ENCODE measurements around the gene ARID4B.
"Not testable (repeated sequence)": the region's sequence is repeated elsewhere in the genome, so short reads cannot be mapped to it uniquely, and the experiment has no call there.

ARID4B gene, protein sequence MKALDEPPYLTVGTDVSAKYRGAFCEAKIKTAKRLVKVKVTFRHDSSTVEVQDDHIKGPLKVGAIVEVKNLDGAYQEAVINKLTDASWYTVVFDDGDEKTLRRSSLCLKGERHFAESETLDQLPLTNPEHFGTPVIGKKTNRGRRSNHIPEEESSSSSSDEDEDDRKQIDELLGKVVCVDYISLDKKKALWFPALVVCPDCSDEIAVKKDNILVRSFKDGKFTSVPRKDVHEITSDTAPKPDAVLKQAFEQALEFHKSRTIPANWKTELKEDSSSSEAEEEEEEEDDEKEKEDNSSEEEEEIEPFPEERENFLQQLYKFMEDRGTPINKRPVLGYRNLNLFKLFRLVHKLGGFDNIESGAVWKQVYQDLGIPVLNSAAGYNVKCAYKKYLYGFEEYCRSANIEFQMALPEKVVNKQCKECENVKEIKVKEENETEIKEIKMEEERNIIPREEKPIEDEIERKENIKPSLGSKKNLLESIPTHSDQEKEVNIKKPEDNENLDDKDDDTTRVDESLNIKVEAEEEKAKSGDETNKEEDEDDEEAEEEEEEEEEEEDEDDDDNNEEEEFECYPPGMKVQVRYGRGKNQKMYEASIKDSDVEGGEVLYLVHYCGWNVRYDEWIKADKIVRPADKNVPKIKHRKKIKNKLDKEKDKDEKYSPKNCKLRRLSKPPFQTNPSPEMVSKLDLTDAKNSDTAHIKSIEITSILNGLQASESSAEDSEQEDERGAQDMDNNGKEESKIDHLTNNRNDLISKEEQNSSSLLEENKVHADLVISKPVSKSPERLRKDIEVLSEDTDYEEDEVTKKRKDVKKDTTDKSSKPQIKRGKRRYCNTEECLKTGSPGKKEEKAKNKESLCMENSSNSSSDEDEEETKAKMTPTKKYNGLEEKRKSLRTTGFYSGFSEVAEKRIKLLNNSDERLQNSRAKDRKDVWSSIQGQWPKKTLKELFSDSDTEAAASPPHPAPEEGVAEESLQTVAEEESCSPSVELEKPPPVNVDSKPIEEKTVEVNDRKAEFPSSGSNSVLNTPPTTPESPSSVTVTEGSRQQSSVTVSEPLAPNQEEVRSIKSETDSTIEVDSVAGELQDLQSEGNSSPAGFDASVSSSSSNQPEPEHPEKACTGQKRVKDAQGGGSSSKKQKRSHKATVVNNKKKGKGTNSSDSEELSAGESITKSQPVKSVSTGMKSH (N-terminal part only)

DNA sequence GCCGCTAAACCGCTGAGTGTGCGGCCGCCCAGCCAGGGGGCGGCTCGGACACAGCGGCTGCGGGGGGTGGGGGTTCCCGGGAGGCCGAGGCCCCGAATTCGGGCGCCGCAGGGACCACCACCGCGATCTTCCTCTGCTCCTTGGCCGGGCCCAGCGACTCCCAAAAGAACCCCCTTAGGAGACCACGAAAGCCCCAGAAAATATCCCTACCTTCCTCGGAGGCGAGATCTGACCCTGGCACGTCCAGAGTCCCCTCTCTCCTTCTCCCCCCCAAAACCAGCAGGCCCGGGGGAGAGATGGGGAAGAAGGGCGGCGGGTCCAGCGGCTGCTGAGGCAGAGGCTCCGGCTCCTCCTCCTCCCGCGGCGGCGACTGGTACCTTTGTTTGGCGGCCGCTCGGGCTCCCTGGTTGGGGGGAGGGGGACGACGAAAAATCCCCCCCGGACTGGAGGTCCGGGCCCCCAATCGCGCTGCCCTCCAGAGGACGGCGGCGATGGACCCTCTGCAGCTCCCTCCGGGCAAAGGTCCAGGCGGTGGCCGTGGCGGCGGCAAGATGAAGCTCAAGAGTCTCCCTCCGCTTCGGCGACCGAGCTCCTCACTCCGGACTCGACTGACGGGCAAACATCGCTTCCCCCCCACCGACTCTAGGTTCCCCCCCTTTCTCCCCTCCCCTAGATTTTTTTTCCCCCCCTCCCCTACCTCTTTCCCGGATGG is at the start of gene ARID4B:
TSS of gene ARID4B (minus strand) at position 621 of the 712 bp plus-strand sequence. CDS start 1,260 bp downstream, outside the sequence.
- peak in 1 of 2 experiments; percentile 74 for DNase-seq

DNA sequence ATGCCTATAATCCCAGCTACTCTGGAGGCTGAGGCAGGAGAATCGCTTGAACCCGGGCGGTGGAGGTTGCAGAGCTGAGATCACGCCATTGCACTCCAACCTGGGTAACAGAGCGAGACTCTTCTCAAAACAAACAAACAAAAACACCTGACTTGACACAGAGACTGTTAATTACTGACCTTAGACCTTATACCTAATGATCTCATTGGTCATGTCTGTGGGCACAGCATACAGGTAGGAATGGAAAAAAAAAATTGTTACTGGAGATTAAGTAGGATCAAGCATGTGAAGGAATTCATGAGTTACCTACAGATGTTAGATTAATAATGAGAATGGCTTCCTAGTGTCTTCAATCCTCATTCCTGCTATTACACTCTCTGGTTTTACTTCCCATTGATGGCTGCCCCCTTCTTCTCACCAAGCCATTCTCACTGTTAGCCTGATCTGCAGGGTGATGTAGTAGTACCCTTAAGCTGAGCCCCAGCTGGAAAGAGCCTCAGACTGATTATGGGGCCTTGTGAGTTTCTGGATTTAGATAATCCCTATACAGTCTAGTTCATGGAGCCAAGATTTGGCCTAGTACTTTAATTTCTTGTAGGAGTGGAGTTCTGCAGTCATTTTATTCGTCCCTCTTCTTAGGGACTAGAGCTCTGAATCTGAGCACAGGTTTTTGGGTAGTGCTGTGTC is 48.1 kb upstream of the ARID4B start:
- DNase-seq: no peak

DNA sequence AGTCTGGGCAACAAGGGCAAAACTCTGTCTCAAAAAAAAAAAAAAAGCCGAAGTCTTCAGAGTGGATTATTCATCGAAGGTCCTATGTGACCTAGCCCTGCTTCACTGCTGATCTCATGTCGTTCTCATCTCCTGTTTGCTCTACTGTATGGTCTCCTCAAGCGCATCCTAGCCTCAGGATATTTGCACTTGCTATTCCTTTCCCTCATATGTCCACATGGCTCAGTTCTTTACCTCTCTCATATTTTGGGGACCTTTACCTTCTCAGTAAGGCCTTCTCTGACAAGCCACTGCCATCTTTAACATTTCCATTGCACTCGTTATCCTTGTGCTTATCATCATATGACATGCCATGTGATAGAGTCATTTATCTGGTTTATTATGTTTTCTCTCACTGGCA is 41.8 kb upstream of the ARID4B start:
- no peak for DNase-seq

DNA sequence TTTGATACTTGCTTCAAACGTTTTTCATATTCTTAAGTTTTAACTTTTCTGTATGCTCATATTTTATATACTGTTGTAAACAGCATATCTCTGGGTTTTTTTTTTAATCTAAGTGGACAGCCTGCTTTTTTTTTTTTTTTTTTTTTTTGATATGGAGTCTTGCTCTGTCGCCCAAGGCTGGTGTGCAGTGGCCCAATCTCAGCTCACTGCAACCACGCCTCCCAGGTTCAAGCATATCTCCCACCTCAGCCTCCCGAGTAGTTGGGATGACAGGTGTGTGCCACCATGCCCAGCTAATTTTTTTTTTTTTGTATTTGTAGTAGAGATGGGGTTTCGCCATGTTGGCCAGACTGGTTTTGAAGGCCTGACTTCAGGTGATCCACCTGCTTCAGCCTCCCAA is 40.4 kb upstream of the ARID4B start:
- no peak for DNase-seq

DNA sequence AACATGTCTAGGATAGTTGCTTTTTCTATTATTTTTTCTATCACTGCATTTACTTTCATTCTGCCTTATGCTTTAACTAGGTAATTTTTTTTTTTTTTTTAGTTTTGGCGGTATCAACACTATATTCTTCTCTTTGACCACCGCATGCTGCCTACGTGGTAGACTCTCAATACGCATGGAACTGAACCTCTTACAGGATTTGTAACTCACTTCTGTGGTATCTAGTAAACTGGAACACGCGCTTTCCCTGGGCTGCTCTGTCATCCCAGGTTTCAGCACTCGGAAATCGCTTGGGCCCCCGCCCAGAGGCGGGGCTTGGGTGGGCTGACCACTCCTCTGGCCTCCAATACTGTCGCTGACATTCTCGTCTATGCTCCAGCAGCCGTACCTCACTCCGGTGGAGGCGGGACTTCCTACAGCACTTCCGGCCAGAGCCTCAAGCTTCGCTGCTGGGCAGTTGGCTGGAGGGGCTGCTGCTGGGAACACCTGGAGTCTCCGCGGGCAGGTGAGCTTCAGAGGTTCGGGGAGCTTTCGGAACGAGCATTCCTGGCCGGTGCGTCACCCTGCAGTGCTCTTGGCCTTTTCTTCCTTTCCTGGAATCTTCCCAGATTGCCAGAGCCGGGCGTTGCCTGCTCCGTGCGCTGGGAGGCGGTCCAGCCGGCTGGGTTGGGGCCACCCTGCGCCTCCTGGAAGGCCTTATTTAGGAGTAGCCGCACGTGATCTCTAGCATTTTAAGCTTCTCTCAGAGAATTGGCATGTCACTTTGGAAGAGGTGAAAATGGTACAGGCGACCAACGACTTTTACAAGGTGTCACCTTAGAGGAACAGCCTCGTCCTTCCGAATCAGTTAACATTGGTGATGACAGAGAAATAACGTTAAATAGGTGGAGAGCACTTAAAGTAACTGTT is 39.3 kb upstream of the ARID4B start, which contains the start of gene TBCE:
TSS of gene TBCE (plus strand) at position 428 of the 909 bp plus-strand sequence. CDS start 12,623 bp downstream, outside the sequence.
- DNase-seq: peak; percentile 98 to 99

DNA sequence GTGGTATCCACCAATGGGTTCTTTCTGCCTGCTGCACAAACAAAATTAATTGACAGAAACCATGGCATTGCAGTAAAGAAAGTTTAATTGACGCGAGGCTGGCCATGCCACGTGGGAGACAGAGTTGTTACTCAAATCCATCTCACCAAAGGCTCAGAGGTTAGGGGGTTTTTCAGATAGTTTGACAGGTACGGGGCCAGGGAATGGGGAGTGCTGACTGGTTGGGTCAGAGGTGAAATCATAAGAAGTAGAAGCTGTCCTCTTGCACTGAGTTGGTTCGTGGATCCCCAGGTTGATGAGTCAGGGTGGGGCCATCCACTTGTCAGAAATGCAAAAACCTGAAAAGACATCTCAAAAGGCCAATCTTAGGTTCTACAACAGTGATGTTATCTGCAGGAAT is 38.3 kb upstream of the ARID4B start:
- DNase-seq: no peak

DNA sequence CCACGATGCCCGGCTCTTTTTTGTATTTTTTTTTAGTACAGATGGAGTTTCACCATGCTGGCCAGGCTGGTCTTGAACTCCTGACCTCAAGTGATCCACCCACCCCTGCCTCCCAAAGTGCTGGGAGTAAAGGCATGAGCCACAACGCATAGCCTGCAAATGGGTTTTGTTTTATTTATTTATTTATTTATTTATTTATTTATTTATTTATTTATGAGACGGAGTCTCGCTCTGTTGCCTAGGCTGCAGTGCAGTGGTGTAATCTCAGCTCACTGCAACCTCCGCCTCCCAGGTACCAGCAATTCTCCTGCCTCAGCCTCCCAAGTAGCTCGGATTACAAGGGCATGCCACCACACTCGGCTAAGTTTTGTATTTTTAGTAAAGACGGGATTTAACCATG is 36.2 kb upstream of the ARID4B start:
- DNase-seq: not testable (repeated sequence)

DNA sequence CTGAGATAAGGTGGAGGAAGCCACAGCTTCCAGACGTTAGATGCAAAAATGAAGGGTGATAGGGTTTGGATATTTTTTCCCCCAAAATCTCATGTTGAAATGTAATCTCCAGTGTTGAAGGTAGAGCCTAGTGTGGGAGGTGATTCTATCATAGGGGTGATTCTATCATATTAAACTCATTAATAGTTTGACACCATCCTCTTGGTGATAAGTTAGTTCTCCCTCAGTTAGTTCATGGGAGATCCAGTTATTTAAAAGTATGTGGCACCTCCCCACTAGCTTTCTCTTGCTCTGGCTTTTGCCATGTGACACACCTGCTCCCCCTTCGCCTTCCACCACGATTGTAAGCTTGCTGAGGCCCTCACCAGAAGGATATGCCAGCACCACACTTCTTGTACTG is 30.9 kb upstream of the ARID4B start:
- no peak for DNase-seq

DNA sequence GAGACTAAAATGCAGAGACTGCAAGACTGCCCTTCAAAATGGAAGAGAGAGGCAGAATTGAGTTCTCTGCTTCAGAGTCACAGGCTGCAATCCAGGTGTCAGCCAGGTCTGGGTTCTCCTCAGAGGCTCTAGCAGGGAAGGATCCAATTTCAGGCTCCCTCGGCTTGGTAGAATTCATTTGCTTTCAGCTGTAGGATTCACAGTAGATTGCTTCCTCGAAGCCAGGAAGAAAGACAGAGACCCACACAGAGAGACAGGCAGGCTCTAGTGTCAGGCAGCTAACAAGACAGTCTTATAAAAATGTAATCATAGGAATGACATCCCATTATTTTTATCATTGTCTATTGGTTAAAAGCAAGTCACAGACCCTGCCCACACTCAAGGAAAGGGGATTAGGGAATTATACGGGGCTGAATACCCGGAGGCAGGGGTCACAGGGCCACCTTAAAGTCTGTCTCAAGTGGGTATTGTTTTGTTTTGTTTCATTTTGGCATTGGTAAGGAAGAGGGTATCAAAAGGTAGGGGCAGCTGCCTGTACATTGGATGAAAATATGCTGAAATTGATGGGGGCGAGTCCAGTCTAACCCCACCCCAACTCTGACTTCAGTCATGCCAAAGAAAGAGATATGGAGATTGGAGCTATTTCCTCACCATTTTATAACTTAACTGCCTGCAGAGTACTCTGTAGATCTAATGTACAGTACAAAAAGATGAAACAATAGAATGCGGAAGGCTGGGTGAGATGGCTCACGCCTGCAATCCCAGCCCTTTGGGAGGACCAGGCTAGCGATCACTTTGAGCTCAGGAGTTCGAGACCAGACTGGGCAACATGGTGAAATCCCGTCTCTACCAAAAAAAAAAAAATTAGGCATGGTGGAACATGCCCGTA is 29.8 kb upstream of the ARID4B start:
- DNase-seq: no peak

DNA sequence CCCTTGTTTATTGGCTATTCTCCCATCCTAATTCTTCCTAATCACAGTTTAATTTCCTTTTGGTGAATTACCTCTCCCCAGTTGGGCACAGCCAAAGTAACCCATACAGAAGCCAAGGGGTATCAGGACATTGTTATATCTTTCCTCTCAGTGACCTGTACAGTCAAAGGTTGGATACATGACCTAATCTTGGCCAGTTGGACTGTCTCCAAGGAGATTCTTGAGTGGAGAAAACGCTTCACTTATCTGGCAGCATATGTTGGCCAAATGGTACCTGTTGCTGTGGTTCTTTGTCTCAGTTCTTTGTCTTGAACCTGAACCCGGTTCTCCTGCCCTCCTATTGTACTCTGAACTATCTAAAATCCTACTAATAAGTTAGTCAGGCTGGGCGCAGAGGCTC is 23.9 kb upstream of the ARID4B start:
- no peak for DNase-seq

DNA sequence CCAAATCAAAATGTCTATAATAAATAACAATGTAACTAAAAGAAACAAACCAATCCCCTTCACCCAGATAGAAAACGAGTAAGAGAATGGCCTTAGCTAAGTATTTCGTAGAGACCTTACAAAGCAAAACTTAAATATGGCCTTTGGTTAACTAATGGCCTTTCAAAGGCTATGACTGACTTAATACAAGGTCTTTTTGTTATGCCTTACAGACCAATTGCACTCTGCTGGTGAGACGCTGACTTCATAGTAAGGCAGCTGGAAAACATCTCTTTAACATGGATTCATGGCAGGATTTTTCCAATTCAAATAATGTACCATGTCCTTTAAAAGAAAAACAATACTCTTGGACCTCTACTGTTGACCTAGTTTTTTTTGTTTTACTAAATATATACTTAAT is 23.5 kb upstream of the ARID4B start:
- DNase-seq: no peak

DNA sequence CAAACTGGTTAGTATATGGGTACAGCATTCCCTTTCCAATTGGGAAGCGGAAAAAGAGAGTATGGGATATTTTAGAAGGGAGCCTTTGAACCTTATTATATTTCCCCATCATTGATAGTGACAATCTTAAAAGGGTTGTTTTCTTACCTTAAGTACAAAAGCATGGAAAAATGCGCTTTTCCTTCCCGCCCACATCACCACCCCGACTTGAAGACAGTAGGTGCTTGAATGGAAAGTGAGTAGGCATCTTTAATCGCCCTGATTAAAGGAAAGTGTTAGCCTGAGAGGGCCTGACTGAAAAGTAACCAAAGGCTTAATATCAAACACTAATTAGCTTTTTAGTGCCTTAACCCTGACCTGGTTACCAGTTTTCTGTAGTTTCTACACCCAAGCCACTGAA is 15.7 kb upstream of the ARID4B start:
- DNase-seq: no peak

DNA sequence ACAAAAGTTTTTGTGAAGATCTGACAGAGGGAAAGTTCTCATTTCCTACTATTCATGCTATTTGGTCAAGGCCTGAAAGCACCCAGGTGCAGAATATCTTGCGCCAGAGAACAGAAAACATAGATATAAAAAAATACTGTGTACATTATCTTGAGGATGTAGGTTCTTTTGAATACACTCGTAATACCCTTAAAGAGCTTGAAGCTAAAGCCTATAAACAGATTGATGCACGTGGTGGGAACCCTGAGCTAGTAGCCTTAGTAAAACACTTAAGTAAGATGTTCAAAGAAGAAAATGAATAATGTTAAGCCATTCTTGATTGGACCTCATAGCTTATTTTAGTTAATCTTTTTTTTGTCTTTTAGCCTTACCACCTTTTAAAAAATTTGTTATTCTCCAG is 14.5 kb upstream of the ARID4B start:
- DNase-seq: no peak

DNA sequence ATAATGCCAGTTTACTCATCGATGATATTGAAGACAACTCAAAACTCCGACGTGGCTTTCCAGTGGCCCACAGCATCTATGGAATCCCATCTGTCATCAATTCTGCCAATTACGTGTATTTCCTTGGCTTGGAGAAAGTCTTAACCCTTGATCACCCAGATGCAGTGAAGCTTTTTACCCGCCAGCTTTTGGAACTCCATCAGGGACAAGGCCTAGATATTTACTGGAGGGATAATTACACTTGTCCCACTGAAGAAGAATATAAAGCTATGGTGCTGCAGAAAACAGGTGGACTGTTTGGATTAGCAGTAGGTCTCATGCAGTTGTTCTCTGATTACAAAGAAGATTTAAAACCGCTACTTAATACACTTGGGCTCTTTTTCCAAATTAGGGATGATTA is 14.1 kb upstream of the ARID4B start:
- no peak for DNase-seq

DNA sequence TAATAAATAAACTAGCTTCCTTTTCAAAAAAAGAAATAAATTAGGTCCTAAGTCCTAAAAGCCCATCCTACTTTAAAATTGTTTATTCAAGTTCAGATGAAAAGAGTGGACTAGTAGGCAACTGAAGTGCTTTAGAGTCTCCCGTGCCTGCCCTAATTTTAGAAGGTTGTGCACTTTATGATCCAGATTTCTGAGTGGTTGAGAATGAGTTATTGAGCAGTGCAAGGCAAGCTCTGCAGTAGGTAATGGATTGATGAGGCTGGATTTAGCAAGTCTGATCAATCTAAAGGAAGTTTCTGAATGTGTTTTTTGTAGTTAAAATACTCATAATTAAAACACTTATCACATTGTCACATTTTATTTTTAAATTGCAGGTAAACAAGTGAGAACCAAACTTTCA is 13.4 kb upstream of the ARID4B start:
- no peak for DNase-seq

DNA sequence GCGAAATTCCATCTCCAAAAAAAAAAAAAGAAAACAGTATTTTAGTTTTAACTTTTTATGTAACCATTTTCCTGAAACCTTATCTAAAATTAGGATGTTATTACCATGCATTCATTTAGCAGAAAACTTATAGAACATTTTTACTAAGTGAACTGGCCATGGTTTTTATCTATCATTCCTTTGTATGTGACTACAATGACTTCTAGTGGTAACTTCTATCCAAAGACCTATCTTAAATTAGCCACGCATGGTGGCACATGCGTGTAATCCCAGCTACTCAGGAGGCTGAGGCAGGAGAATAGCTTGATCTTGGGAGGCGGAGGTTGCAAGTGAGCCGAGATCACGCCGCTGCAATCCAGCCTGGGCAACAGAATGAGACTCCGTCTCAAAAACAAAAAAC is 11.8 kb upstream of the ARID4B start:
- DNase-seq: no peak

DNA sequence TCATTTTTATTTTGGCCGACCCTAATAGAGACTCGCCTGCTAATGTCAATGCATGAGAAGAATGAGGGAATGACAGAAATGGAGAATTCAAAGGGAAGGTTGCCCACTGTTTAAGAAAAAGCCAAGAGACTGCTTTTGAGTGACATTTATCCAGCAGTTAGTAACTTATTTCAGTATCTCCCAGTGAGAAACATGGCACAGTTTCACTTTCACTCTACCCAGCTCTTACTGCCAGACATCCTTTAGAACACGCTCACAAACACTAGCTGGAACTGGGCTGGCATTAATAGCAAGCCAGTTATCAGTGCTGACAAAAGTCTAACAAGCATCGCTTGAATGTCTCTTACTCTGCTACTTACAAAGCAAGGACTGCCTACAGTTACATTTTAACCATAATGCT is 8.9 kb upstream of the ARID4B start:
- DNase-seq: no peak

DNA sequence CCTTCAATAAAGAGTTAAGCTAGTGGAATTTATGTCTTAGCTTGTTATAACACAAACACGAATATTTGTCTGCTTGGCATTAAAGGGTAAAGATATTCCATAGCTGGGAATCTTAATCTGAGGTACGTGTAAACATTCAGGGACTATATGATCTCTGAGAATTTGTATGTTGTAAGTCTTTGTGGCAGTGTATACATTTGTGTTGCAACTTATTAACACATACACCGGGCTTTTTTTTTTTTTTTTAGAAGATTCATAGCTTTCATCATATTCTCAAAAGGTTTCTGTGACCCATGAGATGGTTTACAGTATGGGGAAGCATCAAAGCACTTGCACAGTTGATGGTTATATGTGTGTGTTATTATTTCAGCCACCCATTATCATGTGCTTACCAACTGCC is 3.4 kb upstream of the ARID4B start:
- DNase-seq: no peak

DNA sequence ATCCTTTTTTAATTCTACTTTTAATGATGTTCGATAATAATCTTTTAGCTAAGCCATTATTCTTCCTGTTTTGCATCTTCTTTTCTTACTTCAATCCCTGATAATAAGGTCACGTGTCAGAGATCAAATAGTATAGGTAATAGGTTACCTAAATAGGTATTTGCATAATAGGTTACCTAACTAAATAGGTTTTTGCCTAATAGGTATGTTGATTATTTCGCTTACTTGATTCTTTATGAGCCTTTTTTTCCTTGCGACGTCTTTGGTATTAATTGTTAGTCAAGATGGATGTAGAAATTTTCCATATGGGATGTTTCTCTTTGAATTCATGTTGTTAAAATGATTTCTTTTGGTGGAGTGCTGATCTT is 2.9 kb upstream of the ARID4B start:
- DNase-seq: no peak

Measured in NCI-H2081 (cell line).